ENCODE results near the gene ITGA11. TPM values are rescaled to one million over a fixed set of nuclear protein-coding genes. Genes with fewer than 3 reads are reported as not detected.

The ITGA11 gene
- total and polyA plus RNA-seq, 2 donors (not counting 1 experiment from before 2014, with no cell fraction given) = not detected

- ATAC-seq (ENCODE audit: low read depth) = no peak
- Mint-ChIP-seq H3K27me3 (peaks cover 30% of the 10 kb centered on the region), H3K27ac (no peak overlapping the region), H3K9me3 (ENCODE audit: insufficient read depth) (no peaks in the 10 kb centered on the region), H3K4me1 (peaks cover 4% of the 10 kb centered on the region), H3K4me3 (no peak overlapping the region)
- no peak overlapping the region for H3K4me3 ChIP-seq (ENCODE audit: control extremely low read depth in 1 of 5, extremely low read depth in 1 of 5, insufficient read depth in 1 of 5, low read depth in 2 of 5, low read length in 4 of 5)
- H2AFZ ChIP-seq (ENCODE audit: insufficient read depth, low read depth, low read length, poor library complexity, severe bottlenecking) = no peak overlapping the region
- peaks cover 10 to 12% of the 10 kb centered on the region in 2 donors for H3K4me1 ChIP-seq (ENCODE audit: control insufficient read depth in 2 of 2, insufficient read depth in 2 of 2, low read length in 2 of 2)
- ChIA-PET CTCF (no interaction called here), POLR2A (no interaction called here)
- 84% methylated on average over 2 of the region's 4 CpGs for WGBS (ENCODE audit: insufficient coverage)
- no peak overlapping the region for H3K27ac ChIP-seq (ENCODE audit: low read length in 2 of 2)
- H3K4me2 ChIP-seq (replicated peaks; ENCODE audit: low read depth, low read length, poor library complexity, severe bottlenecking) = no peak overlapping the region
- intact Hi-C loops (cut with micrococcal nuclease) = loop anchor here (10.0 kb wide), 1 partner anchor 666 kb away; no protein-coding TSS in a partner anchor
- H3K27me3 ChIP-seq (replicated peaks in 1 of 4; ENCODE audit: control extremely low read depth in 1 of 4, control insufficient read depth in 3 of 4, insufficient read depth in 4 of 4, low read length in 3 of 4) = peaks cover 0 to 17% (median 8%) of the 10 kb centered on the region in 4 experiments
- H3K36me3 ChIP-seq (replicated peaks in 1 of 2; ENCODE audit: control extremely low read depth in 1 of 2, control insufficient read depth in 1 of 2, extremely low read depth in 1 of 2, insufficient read depth in 2 of 2, low read length in 1 of 2) = no peaks in the 10 kb centered on the region
- H3K9me3 ChIP-seq (ENCODE audit: control extremely low read depth in 1 of 3, control insufficient read depth in 2 of 3, insufficient read depth in 1 of 3, low read length in 2 of 3) = no peaks in the 10 kb centered on the region
- no peaks in the 10 kb centered on the region for H3K79me2 ChIP-seq (ENCODE audit: control insufficient read depth, insufficient read depth, low read length)
- no peaks in the 10 kb centered on the region for H4K20me1 ChIP-seq (ENCODE audit: control insufficient read depth, insufficient read depth, low read length, poor library complexity, severe bottlenecking)
- H3K9ac ChIP-seq (ENCODE audit: low read length) = no peak overlapping the region
- TF ChIP-seq CTCF (IDR thresholded peaks at IDR 0.05) (no peak), EZH2 (IDR thresholded peaks at IDR 0.05; ENCODE audit: borderline replicate concordance, insufficient read depth, low read depth, low read length, poor library complexity, severe bottlenecking) (no peak)
- no peak for DNase-seq
Observed at GRCh38 chr15:68258692-68259091, 173.3 kb downstream of the ITGA11 start.

- POLR2A ChIA-PET = no interaction called here
- peak overlapping the region; percentile 77 for H3K4me3 Mint-ChIP-seq
- Histone ChIP-seq H3K4me3 (ENCODE audit: control extremely low read depth in 1 of 5, extremely low read depth in 1 of 5, insufficient read depth in 1 of 5, low read depth in 2 of 5, low read length in 4 of 5) (peak overlapping the region; percentile 14 to 51 (median 43)), H3K4me1 (ENCODE audit: control insufficient read depth in 2 of 2, insufficient read depth in 2 of 2, low read length in 2 of 2) (peaks cover 10 to 12% of the 10 kb centered on the region in 2 donors), H3K36me3 (replicated peaks in 1 of 2; ENCODE audit: control extremely low read depth in 1 of 2, control insufficient read depth in 1 of 2, extremely low read depth in 1 of 2, insufficient read depth in 2 of 2, low read length in 1 of 2) (no peaks in the 10 kb centered on the region), H4K20me1 (ENCODE audit: control insufficient read depth, insufficient read depth, low read length, poor library complexity, severe bottlenecking) (no peaks in the 10 kb centered on the region), H3K27ac (ENCODE audit: low read length in 2 of 2) (no peak overlapping the region), H2AFZ (ENCODE audit: insufficient read depth, low read depth, low read length, poor library complexity, severe bottlenecking) (peak overlapping the region; percentile 77), H3K4me2 (replicated peaks; ENCODE audit: low read depth, low read length, poor library complexity, severe bottlenecking) (peak overlapping the region; percentile 85), H3K27me3 (replicated peaks in 1 of 4; ENCODE audit: control extremely low read depth in 1 of 4, control insufficient read depth in 3 of 4, insufficient read depth in 4 of 4, low read length in 3 of 4) (peaks cover 0 to 17% (median 7%) of the 10 kb centered on the region in 4 experiments), H3K79me2 (ENCODE audit: control insufficient read depth, insufficient read depth, low read length) (no peaks in the 10 kb centered on the region), H3K9me3 (ENCODE audit: control extremely low read depth in 1 of 3, control insufficient read depth in 2 of 3, insufficient read depth in 1 of 3, low read length in 2 of 3) (no peaks in the 10 kb centered on the region), H3K9ac (ENCODE audit: low read length) (peak overlapping the region; percentile 52)
- intact Hi-C loops (cut with micrococcal nuclease) = loop anchor here (10.0 kb wide), 1 partner anchor 668 kb away; no protein-coding TSS in a partner anchor
- TF ChIP-seq CTCF (IDR thresholded peaks at IDR 0.05) = no peak
- TF ChIP-seq EZH2 (IDR thresholded peaks at IDR 0.05; ENCODE audit: borderline replicate concordance, insufficient read depth, low read depth, low read length, poor library complexity, severe bottlenecking) = no peak
- CTCF ChIA-PET = no interaction called here
- ATAC-seq (ENCODE audit: low read depth) = peak; percentile 41
- peak; percentile 53 for DNase-seq
- WGBS (ENCODE audit: insufficient coverage) = 20% methylated on average over 52 of the region's 57 CpGs
- H3K27ac Mint-ChIP-seq = no peak overlapping the region
- peaks cover 19% of the 10 kb centered on the region for H3K27me3 Mint-ChIP-seq
- no peaks in the 10 kb centered on the region for H3K9me3 Mint-ChIP-seq (ENCODE audit: insufficient read depth)
- peaks cover 4% of the 10 kb centered on the region for H3K4me1 Mint-ChIP-seq
Observed at GRCh38 chr15:68256675-68257450, 175.1 kb downstream of the ITGA11 start.
